NCI-H128 (cell line): ENCODE data around the gene PIGN.

Source experiments
- DNase-seq: peaks from one replicate; lab custom pipeline; 2025; ENCODE audit not compliant: unreplicated experiment; lab: John Stamatoyannopoulos, UW

Gene PIGN

DNA sequence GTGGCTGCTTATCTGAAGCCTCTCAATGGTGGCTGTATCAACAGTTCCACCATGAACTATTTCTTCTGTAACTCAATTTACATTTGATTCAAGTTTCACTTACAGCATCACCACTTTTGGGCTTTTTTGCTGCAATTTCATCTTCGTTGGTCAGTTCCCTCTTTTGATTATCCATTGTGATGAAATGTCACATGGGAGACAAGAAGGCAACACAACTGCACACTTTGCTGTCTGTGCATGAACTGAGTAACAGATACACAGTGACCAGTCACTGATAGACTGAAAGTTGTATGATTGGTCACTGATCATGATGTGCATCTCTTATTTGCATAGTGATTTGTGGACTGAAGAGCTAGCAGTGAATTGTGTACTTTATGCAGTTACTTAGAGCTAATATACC lies 163.3 kb downstream of the PIGN start:
- no peak for DNase-seq

GRCh38 chr18:62018759-62019041 lies 168.2 kb downstream of the PIGN start:
- no peak for DNase-seq

DNA sequence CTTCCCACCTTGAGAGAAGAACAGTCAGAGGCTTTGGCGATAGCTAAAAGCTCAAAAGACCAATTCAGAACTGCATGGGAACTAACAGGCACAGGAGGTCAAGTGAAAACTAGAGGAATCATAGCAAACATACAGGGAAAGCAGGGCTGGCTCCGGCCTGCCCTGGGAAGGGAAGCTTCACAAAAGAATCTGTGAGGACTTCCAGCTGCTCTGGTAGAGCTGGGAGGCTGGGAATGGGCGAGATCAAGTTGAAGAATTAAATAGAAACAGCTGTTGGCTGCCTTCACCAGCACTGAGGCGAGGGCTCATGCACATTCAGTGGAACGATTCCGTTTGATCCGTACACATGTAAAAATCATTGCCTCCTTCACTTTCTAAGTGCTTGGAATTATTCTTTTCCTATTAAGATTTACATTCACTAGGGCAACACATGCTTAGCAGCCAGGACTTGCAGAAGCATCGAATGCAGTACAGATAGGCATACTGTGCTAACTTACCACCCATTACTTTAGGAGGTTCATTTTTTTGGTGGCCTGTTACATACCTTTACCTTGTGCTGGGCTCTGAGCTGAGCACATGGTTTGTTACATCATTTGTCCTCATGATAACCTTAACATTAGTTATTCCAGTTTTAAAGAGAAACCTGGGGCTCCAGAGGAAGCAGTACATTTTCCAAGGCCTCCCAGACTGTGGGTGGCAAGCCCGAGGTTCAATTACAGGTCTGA lies 168.7 kb downstream of the PIGN start:
- no peak for DNase-seq

DNA sequence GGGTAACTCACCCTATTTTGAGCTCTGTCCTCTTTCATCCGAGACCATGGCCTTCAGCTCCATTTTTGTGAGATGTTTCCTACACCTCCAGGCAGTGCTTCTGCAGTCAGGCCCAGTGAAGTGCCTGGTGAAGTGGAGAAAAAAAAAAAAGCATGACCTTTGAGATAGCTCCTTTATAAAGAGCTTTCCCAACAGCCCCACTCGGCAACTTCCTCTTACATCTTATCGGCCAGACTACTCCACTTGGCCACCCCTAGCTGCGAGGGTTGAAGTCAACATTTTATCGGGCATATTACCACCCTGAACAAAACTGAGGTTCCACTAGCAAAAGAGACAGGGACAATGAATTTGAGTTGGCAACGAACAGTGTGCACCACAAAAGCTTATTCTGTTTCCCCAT lies 169.2 kb downstream of the PIGN start:
- DNase-seq: no peak

DNA sequence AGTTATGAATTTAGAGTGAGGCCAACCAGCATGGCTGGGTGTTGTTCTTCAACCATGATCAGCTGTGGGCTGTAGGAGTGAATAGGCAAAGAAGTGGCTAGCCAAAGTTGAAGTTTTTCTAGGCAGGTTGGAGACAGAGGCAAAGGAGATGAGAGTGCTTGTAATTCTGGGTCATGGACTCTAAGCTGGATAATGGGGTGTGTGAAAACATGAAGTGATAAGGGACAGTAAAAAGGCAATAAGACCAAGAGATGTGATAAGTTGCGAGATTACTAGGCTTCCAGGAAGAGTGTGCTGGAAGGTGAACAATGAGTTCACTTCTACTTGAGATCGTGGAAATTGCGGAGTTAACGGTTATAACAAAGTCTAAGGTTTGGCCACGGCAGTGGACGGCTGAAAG lies 175.4 kb downstream of the PIGN start:
- DNase-seq: no peak

DNA sequence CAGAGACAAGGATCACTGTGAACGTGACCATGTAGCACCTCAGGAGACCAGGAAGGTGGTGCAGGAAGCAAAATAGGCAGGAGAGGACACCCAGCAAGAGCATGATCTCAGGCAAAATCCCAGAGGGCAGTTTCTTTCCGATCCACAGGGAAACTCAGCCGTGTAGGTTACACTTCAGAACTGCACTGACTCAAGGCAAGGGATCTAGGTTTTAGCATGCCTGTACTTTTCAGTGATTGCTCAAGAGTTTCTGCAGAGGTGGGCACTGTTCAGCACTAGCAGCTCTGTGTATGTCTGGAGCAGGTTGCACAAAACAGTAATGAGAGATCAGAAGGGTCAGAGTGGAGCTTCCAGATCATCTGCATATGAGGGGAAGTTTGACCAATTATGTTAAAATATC lies 177.3 kb downstream of the PIGN start:
- DNase-seq: no peak

GRCh38 chr18:62001396-62001795 lies 185.5 kb downstream of the PIGN start:
- DNase-seq: no peak

GRCh38 chr18:61998957-61999356 lies 187.9 kb downstream of the PIGN start:
- DNase-seq: no peak

DNA sequence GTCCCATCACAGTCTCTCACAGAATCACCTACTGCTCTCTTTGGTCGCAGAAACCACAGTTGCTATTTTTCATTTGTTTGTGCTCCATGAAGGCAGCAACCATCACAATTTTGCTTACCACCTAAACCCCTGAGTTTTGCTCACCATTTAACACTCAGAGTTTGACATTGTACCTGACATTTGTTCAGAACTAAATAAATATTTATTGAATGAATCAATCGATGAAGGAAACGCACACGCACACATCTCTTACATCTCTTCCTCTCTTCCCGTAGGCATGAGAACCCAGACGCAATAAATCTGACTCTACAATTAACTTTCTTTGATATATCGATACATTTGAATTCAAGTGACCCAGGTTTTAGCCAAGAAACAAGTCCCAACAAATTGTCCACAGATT lies 188.5 kb downstream of the PIGN start:
- no peak for DNase-seq

DNA sequence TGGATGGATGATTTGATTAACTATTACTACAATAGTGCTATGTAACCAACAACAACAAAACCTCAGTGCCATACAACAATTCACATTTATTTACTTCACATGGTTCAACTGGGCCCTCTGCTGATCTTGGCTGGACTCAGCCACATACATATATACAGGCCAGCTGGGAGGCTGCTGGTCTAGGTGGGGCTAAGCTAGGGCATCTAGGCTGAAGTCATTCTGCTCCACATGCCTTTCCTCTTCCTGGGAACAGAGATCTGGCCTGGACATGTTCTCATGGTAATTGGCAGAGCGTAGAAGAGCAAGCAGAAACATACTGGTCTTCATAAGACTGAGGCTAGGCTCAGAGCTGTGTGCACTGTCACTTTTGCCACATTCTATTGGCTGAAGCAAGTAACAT lies 191.2 kb downstream of the PIGN start:
- DNase-seq: no peak

DNA sequence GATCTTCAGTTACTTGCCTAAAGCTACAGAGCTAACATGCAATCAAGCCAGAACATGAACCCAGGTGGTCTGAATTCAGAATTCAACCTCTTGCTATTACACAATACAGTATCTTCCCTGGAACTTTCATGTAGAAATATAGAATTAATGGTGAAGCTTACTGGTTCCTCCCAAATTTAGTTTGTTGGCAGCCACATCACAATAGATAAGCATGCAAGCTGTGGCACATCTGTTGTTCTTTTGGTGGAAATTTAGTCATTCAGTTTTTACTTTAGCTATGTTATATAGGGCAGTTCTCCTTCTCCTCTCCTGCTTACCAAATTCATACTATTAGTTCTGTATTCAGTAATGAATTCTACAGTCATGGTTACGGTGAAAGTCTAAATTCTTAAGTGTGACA lies 193.0 kb downstream of the PIGN start:
- DNase-seq: no peak

DNA sequence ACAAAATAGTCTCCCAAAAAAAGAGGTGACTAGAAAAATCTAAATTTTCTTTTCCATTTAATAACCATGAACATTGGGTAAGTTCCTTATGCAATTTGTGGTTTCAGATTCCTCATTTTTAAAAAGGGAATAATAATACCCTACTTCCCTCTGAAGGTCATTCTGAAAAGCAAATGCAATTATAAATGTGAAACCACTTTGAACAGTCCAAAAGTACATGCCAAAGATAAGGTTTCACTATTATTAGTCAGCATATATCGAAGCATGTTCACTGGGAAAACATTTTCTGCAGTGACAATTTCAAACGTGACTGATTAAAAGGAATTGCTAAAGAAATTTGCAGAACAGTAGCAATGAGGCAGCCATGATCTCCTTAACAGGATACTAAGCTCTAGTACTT lies 193.9 kb downstream of the PIGN start:
- no peak for DNase-seq

DNA sequence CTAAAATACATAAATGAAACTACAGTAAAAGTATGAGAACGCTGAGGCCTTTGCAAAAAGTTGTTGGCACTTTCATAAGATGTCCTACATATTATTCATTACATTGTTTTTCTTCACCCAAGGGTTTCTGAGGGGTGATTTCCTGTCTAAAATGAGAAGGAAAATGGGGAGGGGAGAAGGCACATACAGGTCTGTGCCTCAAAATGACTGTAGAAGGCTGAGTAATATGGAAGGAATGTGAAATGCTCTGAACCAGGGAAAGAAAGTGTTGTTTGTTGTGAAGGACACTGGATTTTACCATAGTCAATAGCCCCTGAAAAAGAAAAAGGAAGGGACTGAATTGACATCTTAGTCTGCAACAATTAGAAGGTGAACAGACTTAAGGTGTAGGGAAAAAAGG lies 194.6 kb downstream of the PIGN start:
- DNase-seq: no peak

GRCh38 chr18:61991836-61992235 lies 195.0 kb downstream of the PIGN start:
- no peak for DNase-seq

GRCh38 chr18:61991201-61991600 lies 195.7 kb downstream of the PIGN start:
- no peak for DNase-seq
